GM23338 (cell line): ENCODE results near the gene ATP2B1.

Experiments used
- CREB1 ChIP-seq: fragments of 250-450 bp; sonication (Bioruptor Pico); IDR thresholded peaks from 2 replicates; pipeline ENCODE4 v1.5.0; 2020; ENCODE audit warnings: low read depth, mild to moderate bottlenecking, moderate library complexity
- CTCF ChIP-seq, 2 experiments: fragments of 200-600 bp in 1 of 2; sonication (generic) in 1 of 2; conservative IDR thresholded peaks; 2 replicates each; pipeline versions ENCODE4 v1.5.1 to v1.6.1; 2016 to 2017; ENCODE audit warnings: antibody characterized with exemption in 2 of 2, low read depth in 2 of 2, mild to moderate bottlenecking in 2 of 2, moderate library complexity in 1 of 2
- EZH2 ChIP-seq: fragments of 200-600 bp; sonication (generic); IDR thresholded peaks from one replicate; pipeline ENCODE4 v1.8.0; 2017; ENCODE audit warnings: antibody characterized with exemption, mild to moderate bottlenecking, low read depth; ENCODE audit not compliant: unreplicated experiment
- EZH2phosphoT487 ChIP-seq: fragments of 200-600 bp; sonication (generic); IDR thresholded peaks from one replicate; pipeline ENCODE4 v1.8.1; 2018; ENCODE audit warnings: antibody characterized with exemption; ENCODE audit not compliant: unreplicated experiment
- POLR2AphosphoS5 ChIP-seq: IDR thresholded peaks from 2 replicates; pipeline ENCODE4 v1.6.1; 2016; ENCODE audit warnings: antibody characterized with exemption, low read depth

- no peak for TF ChIP-seq CREB1 (CRISPR knock-in tag)
- no peak for TF ChIP-seq EZH2
- TF ChIP-seq EZH2phosphoT487: no peak
- TF ChIP-seq CTCF (conservative IDR thresholded peaks at IDR 0.05; ENCODE audit: low read depth in 2 of 2): peak in 1 of 2 experiments; percentile 36; a peak in 2 of 4 replicates
- TF ChIP-seq POLR2AphosphoS5: no peak
Measured at GRCh38 chr12:89551747-89552146, 156.9 kb downstream of the ATP2B1 start.
